Lower leg skin (tissue), 3 donors: Measurements from ENCODE around the gene SLC5A5.

Source experiments
- CTCF ChIP-seq, 3 donors: fragments of 450-650 bp; IDR thresholded peaks; one replicate each; pipeline ENCODE4 v1.5.1; 2016; ENCODE audit warnings: antibody characterized with exemption in 3 of 3, mild to moderate bottlenecking in 3 of 3, moderate library complexity in 2 of 3
- POLR2A ChIP-seq, 2 donors: fragments of 450-650 bp; IDR thresholded peaks; one replicate each; pipeline ENCODE4 v1.6.1; 2016 to 2017; ENCODE audit warnings: antibody characterized with exemption in 2 of 2, mild to moderate bottlenecking in 1 of 2, moderate library complexity in 1 of 2

DNA sequence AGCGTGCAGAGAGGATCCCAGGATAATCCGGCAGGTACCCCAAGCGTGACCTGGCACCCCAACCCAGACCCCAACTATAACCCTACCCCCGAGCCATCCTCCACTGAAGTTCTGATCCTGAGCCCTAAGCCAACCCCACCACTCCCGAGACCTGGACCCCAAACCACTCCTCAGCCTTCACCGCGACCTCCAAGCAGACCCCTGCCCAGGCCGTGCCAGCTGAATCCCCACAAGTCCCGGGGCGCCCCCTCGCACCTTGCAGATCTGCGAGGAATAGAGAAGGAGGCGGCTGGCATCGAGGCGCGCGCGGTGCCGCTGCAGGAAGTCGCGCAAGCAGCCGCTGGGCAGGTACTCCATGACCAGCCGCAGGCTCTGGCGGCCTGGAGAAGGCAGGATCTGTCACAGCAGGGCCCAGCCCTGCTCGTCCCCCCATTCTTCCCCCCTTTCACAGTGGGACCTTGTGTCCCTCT is 40.3 kb upstream of the SLC5A5 start:
- TF ChIP-seq CTCF (IDR thresholded peaks at IDR 0.05), result no peak
- TF ChIP-seq POLR2A (IDR thresholded peaks at IDR 0.05), result no peak
